GM18498 (cell line): ENCODE measurements around the gene ABTB1.

Source experiments
- ATAC-seq: cut with Tn5 transposase; IDR thresholded peaks from one replicate; pipeline ENCODE4 v1.9.1; 2021; ENCODE audit warnings: mild to moderate bottlenecking, moderate library complexity; ENCODE audit not compliant: unreplicated experiment

The ABTB1 gene

GRCh38 chr3:127672429-127673190, at the start of gene ABTB1:
Gene ABTB1, plus strand, starts transcription at chr3:127672952. Its CDS starts 74 bp downstream, at chr3:127673026.
- peak; percentile 79 for ATAC-seq

- no peak for ATAC-seq
Measured at GRCh38 chr3:127624063-127624462, 48.7 kb upstream of the ABTB1 start.

GRCh38 chr3:127625821-127626220, 46.9 kb upstream of the ABTB1 start:
- ATAC-seq = no peak

- no peak for ATAC-seq
Measured at GRCh38 chr3:127628426-127628787, 44.3 kb upstream of the ABTB1 start.

GRCh38 chr3:127628788-127629466, 43.8 kb upstream of the ABTB1 start, which contains the start of gene PODXL2:
Gene PODXL2, plus strand, starts transcription at chr3:127629185. Its CDS starts 35 bp downstream, at chr3:127629220.
- ATAC-seq = peak; percentile 60

GRCh38 chr3:127629467-127630403, 43.0 kb upstream of the ABTB1 start:
- peak; percentile 16 for ATAC-seq

GRCh38 chr3:127630811-127631714, 41.7 kb upstream of the ABTB1 start:
- ATAC-seq = no peak

GRCh38 chr3:127632035-127632820, 40.5 kb upstream of the ABTB1 start:
- no peak for ATAC-seq

GRCh38 chr3:127634653-127635052, 38.1 kb upstream of the ABTB1 start:
- ATAC-seq = no peak

GRCh38 chr3:127637546-127637945, 35.2 kb upstream of the ABTB1 start:
- no peak for ATAC-seq

- no peak for ATAC-seq
Measured at GRCh38 chr3:127637971-127638370, 34.8 kb upstream of the ABTB1 start.

GRCh38 chr3:127639173-127640041, 33.3 kb upstream of the ABTB1 start:
- ATAC-seq = no peak

GRCh38 chr3:127640042-127640355, 32.8 kb upstream of the ABTB1 start:
- no peak for ATAC-seq

GRCh38 chr3:127644641-127645370, 27.9 kb upstream of the ABTB1 start:
- ATAC-seq = no peak

- ATAC-seq = no peak
Measured at GRCh38 chr3:127645371-127646015, 27.3 kb upstream of the ABTB1 start.

GRCh38 chr3:127646501-127647046, 26.2 kb upstream of the ABTB1 start:
- no peak for ATAC-seq

GRCh38 chr3:127647166-127647844, 25.4 kb upstream of the ABTB1 start:
- ATAC-seq = no peak
